Fibroblast of lung (primary cell): ENCODE measurements around the gene MON1B.

ENCODE experiments used
- EZH2 ChIP-seq: IDR thresholded peaks from 2 replicates; pipeline ENCODE4 v1.5.1; 2012; ENCODE audit warnings: low read length, control low read depth, mild to moderate bottlenecking; ENCODE audit errors: missing control alignments
- TF ChIP-seq, protein P1 (sequence below), 2 donors: IDR thresholded peaks in 1 of 2; conservative IDR thresholded peaks in 1 of 2; 1 replicate in 1 of 2; 2 replicates in 1 of 2; pipeline ENCODE4 v1.5.1; 2011 to 2012; ENCODE audit warnings: low read length in 2 of 2, control low read depth in 1 of 2, inconsistent platforms in 1 of 2, low read depth in 1 of 2, mild to moderate bottlenecking in 1 of 2

DNA sequence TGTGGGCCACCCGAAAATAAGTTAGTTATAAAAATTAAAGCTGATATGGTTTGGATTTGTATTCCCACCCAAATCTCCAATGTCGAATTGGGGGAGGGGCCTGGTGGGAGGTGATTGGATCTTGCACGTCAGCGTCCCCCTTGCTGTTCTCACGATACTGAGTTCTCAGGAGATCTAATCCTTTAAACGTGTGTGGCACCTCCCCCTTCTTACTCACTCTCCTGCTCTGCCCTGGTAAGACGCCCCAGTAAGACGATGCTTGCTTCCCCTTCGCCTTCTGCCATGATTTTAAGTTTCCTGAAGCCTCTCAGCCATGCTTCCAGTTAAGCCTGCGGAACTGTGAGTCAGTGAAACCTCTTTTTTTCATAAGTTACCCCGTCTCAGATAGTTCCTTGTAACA is 43.6 kb downstream of the MON1B start:
- TF ChIP-seq, protein P1, sequence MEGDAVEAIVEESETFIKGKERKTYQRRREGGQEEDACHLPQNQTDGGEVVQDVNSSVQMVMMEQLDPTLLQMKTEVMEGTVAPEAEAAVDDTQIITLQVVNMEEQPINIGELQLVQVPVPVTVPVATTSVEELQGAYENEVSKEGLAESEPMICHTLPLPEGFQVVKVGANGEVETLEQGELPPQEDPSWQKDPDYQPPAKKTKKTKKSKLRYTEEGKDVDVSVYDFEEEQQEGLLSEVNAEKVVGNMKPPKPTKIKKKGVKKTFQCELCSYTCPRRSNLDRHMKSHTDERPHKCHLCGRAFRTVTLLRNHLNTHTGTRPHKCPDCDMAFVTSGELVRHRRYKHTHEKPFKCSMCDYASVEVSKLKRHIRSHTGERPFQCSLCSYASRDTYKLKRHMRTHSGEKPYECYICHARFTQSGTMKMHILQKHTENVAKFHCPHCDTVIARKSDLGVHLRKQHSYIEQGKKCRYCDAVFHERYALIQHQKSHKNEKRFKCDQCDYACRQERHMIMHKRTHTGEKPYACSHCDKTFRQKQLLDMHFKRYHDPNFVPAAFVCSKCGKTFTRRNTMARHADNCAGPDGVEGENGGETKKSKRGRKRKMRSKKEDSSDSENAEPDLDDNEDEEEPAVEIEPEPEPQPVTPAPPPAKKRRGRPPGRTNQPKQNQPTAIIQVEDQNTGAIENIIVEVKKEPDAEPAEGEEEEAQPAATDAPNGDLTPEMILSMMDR (conservative IDR thresholded peaks at IDR 0.05 in 1 of 2, IDR thresholded peaks at IDR 0.05 in 1 of 2; ENCODE audit: low read depth in 1 of 2, low read length in 2 of 2) = no peak
- no peak for TF ChIP-seq EZH2
